Measurements from ENCODE around the gene CAMTA1. TPM values are rescaled to one million over a fixed set of nuclear protein-coding genes. Genes with fewer than 3 reads are reported as not detected.

CAMTA1 gene
- total and polyA plus RNA-seq, 2 experiments from 2014 or later: 213 to 341 TPM

DNA sequence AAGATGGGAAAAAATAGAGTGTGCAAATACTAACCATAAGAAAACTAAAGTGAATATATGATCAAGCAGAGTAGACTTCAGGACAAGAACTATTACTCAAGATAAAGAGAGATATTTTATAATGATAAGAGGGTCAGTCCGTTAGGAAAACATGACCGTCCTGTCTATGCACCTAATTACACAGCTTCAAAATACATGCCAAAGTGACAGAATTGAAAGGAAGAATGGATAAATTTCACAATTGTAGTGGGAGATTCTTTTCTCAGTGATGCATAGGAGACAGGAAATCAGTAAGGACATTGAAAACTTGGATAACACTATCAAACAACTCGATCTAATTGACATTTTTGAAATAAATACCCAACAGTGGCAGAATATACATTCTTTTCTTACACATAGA, 489.0 kb downstream of the CAMTA1 start:
- Histone ChIP-seq H3K4me3 (no peak overlapping the region), H3K36me3 (no peaks in the 10 kb centered on the region), H3K27ac (no peak overlapping the region), H3K9me3 (ENCODE audit: low read depth) (no peaks in the 10 kb centered on the region), H3K4me1 (ENCODE audit: low read depth) (no peaks in the 10 kb centered on the region), H3K27me3 (no peaks in the 10 kb centered on the region)
- no peak for TF ChIP-seq CTCF (IDR thresholded peaks at IDR 0.05; ENCODE audit: low read depth, low read length)
- DNase-seq (ENCODE audit: low read depth in 1 of 2, low spot score in 1 of 2): no peak

GRCh38 chr1:7278045-7278444, 492.8 kb downstream of the CAMTA1 start:
- H3K4me3 ChIP-seq: no peak overlapping the region
- no peaks in the 10 kb centered on the region for H3K27me3 ChIP-seq
- no peak overlapping the region for H3K27ac ChIP-seq
- H3K36me3 ChIP-seq: no peaks in the 10 kb centered on the region
- DNase-seq (ENCODE audit: low read depth in 1 of 2, low spot score in 1 of 2): no peak
- H3K4me1 ChIP-seq (ENCODE audit: low read depth): no peaks in the 10 kb centered on the region
- H3K9me3 ChIP-seq (ENCODE audit: low read depth): no peaks in the 10 kb centered on the region
- TF ChIP-seq CTCF (IDR thresholded peaks at IDR 0.05; ENCODE audit: low read depth, low read length): no peak

- Histone ChIP-seq H3K4me1 (ENCODE audit: low read depth) (no peaks in the 10 kb centered on the region), H3K36me3 (no peaks in the 10 kb centered on the region), H3K27ac (no peak overlapping the region), H3K27me3 (no peaks in the 10 kb centered on the region), H3K4me3 (no peak overlapping the region), H3K9me3 (ENCODE audit: low read depth) (no peaks in the 10 kb centered on the region)
- no peak for DNase-seq (ENCODE audit: low read depth in 1 of 2, low spot score in 1 of 2)
- TF ChIP-seq CTCF (IDR thresholded peaks at IDR 0.05; ENCODE audit: low read depth, low read length): no peak
These were observed 493.8 kb downstream of the CAMTA1 start for GRCh38 chr1:7278827-7279765.

GRCh38 chr1:7279769-7280168, 494.5 kb downstream of the CAMTA1 start:
- Histone ChIP-seq H3K27me3 (no peaks in the 10 kb centered on the region), H3K27ac (no peak overlapping the region), H3K4me3 (no peak overlapping the region), H3K9me3 (ENCODE audit: low read depth) (no peaks in the 10 kb centered on the region), H3K36me3 (no peaks in the 10 kb centered on the region), H3K4me1 (ENCODE audit: low read depth) (no peaks in the 10 kb centered on the region)
- no peak for TF ChIP-seq CTCF (IDR thresholded peaks at IDR 0.05; ENCODE audit: low read depth, low read length)
- DNase-seq (ENCODE audit: low read depth in 1 of 2, low spot score in 1 of 2): no peak

DNA sequence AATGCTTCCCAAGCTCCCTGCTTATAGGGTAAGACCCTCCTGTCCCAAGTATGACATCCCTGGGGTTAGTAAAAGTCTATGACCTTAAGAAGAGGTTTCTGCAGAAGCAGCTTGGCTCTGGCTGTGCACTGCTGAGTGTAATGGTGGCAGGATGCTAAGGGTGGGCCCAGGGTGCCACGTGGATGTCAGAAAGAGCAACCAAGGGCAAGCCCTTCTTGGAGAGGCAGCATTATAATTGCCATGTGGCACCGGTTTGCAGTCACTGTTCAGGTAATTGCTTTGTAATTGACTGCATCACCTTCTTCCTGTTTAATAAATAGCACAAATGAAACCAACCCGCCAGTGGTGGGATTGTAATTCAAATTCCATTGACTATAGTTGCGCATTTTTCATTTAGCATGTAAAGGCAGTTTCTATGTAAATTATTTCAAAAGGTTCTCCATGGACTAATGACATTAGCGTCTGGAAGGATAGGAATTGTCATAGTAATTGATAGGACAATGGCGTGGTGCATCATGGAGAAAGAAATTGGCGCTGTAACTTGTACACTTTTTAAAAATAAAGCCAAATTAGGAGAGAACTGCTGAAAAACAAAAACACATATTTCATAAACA, 495.2 kb downstream of the CAMTA1 start:
- no peaks in the 10 kb centered on the region for H3K27me3 ChIP-seq
- no peaks in the 10 kb centered on the region for H3K36me3 ChIP-seq
- no peak overlapping the region for H3K27ac ChIP-seq
- no peak for DNase-seq (ENCODE audit: low read depth in 1 of 2, low spot score in 1 of 2)
- TF ChIP-seq CTCF (IDR thresholded peaks at IDR 0.05; ENCODE audit: low read depth, low read length): no peak
- H3K9me3 ChIP-seq (ENCODE audit: low read depth): no peaks in the 10 kb centered on the region
- no peak overlapping the region for H3K4me3 ChIP-seq
- no peaks in the 10 kb centered on the region for H3K4me1 ChIP-seq (ENCODE audit: low read depth)

Measured in cardiac muscle cell (in vitro differentiated cells and primary cell).